HepG2 (cell line): ENCODE results near the gene NKAIN2.

Source experiments
- CHD2 ChIP-seq: IDR thresholded peaks from 2 replicates; pipeline ENCODE4 v1.6.1; 2011; ENCODE audit warnings: low read depth, low read length, improper control_type of control experiment
- CHD4 ChIP-seq: fragments of 200-600 bp; sonication (generic); IDR thresholded peaks from 2 replicates; pipeline ENCODE4 v1.7.0; 2017; ENCODE audit warnings: mild to moderate bottlenecking, low read length, borderline replicate concordance
- CTCF ChIP-seq: sonication (generic); formaldehyde crosslinking; IDR thresholded peaks from 2 replicates; pipeline ENCODE4 v1.5.0; 2020; ENCODE audit warnings: mild to moderate bottlenecking, missing genetic modification reagents, moderate library complexity
- KDM5B ChIP-seq: sonication (generic); formaldehyde crosslinking; IDR thresholded peaks from 2 replicates; pipeline ENCODE4 v1.4.0; 2020; ENCODE audit warnings: missing genetic modification reagents, mild to moderate bottlenecking, borderline replicate concordance
- MIER2 ChIP-seq: IDR thresholded peaks from 2 replicates; pipeline ENCODE4 v1.6.1; 2016; ENCODE audit warnings: missing biosample characterization, missing genetic modification reagents
- NR3C1 ChIP-seq: sonication (generic); formaldehyde crosslinking; IDR thresholded peaks from 2 replicates; pipeline ENCODE4 v1.4.0; 2020; ENCODE audit warnings: missing genetic modification reagents
- RBM22 ChIP-seq: fragments of 200-400 bp; formaldehyde crosslinking; optimal IDR thresholded peaks from 2 replicates; pipeline ENCODE3; 2017; ENCODE audit warnings: mild to moderate bottlenecking, low read length, moderate library complexity
- SNRNP70 ChIP-seq: fragments of 200-400 bp; formaldehyde crosslinking; IDR thresholded peaks from 2 replicates; pipeline ENCODE4 v1.6.1; 2017; ENCODE audit warnings: mild to moderate bottlenecking, low read depth, low read length, moderate library complexity
- TCF12 ChIP-seq, 2 experiments: fragments of 450-650 bp in 1 of 2; sonication (generic) in 1 of 2; formaldehyde crosslinking in 1 of 2; IDR thresholded peaks; 2 replicates each; pipeline versions ENCODE4 v1.6.1 to v1.8.0; 2017 to 2022; ENCODE audit warnings: antibody characterized with exemption in 1 of 2, mild to moderate bottlenecking in 1 of 2, missing genetic modification reagents in 1 of 2, moderate library complexity in 1 of 2
- TRIM24 ChIP-seq: sonication (generic); formaldehyde crosslinking; IDR thresholded peaks from 2 replicates; pipeline ENCODE4 v1.8.0; 2022; ENCODE audit warnings: mild to moderate bottlenecking, missing genetic modification reagents
- ZNF260 ChIP-seq: sonication (generic); formaldehyde crosslinking; IDR thresholded peaks from 2 replicates; pipeline ENCODE4 v1.4.0; 2020; ENCODE audit warnings: missing genetic modification reagents, low read depth, mild to moderate bottlenecking, borderline replicate concordance
- TF ChIP-seq, protein P1 (sequence below): IDR thresholded peaks from 2 replicates; pipeline ENCODE4 v1.6.1; 2012; ENCODE audit warnings: inconsistent platforms

- TF ChIP-seq CTCF (CRISPR knock-in tag) (no peak), TCF12 (IDR thresholded peaks at IDR 0.05) (no peak), TCF12 (CRISPR knock-in tag; IDR thresholded peaks at IDR 0.05) (no peak), KDM5B (CRISPR knock-in tag) (no peak), RBM22 (no peak), CHD2 (no peak), NR3C1 (CRISPR knock-in tag) (no peak), ZNF260 (CRISPR knock-in tag) (no peak), CHD4 (no peak), MIER2 (CRISPR knock-in tag) (no peak), SNRNP70 (no peak), TRIM24 (no peak)
- TF ChIP-seq, protein P1, sequence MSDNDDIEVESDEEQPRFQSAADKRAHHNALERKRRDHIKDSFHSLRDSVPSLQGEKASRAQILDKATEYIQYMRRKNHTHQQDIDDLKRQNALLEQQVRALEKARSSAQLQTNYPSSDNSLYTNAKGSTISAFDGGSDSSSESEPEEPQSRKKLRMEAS = no peak
Measured at GRCh38 chr6:124080483-124080882, 276.8 kb downstream of the NKAIN2 start.
